HepG2 (cell line): ENCODE measurements around the gene OR52W1. TPM values are rescaled to one million over a fixed set of nuclear protein-coding genes. Genes with fewer than 3 reads are reported as not detected.

Source experiments
- ATAC-seq: fragments of 200-7000 bp; cut with Tn5 transposase; 3 replicates; pipeline ENCODE4 v1.9.1; 2020; ENCODE audit warnings: mild to moderate bottlenecking, moderate library complexity
- BruUV-seq: library from RNA; stranded (reverse); fragments of 400-500 nt; replicated peaks from 2 replicates; lab custom pipeline; 2021; lab: Mats Ljungman, UMichigan
- CTCF ChIA-PET: fragments of 300-600 bp; formaldehyde crosslinking; extraction: SDS; loops from one replicate; lab custom pipeline; 2021; ENCODE audit warnings: low total read pairs, inconsistent platforms, low intra/inter-chr PET ratio; lab: Yijun Ruan, JAX
- POLR2A ChIA-PET: fragments of 350-600 bp; sonication (Branson Sonifier 250); formaldehyde crosslinking; loops from one replicate; lab custom pipeline; 2020; ENCODE audit warnings: antibody characterized with exemption, inconsistent platforms; lab: Yijun Ruan, JAX
- DNase-seq: peaks from one replicate; pipeline ENCODE4 v3.0.0-alpha.2; 2015; ENCODE audit warnings: low spot score
- FAIRE-seq: peaks from 3 replicates; lab custom pipeline; 2011; peaks lifted over from hg19 to GRCh38; lab: Jason Lieb, UNC
- H2AFZ ChIP-seq: one replicate; pipeline ENCODE4 v1.6.1; 2011; ENCODE audit warnings: low read length, inconsistent platforms
- H3K27ac ChIP-seq: fragments of 300-600 bp; 3 replicates; pipeline ENCODE4 v1.8.0; 2011; ENCODE audit warnings: mixed run types, mild to moderate bottlenecking, mixed read lengths, low read length, inconsistent platforms; ENCODE audit not compliant: insufficient read depth; ENCODE audit errors: extremely low read length
- H3K27me3 ChIP-seq, 2 experiments: fragments of 200-600 bp in 1 of 2; 2 replicates in 1 of 2; 3 replicates in 1 of 2; pipeline versions ENCODE4 v1.6.0 to v1.8.0; 2011; ENCODE audit warnings: low read length in 2 of 2, mild to moderate bottlenecking in 2 of 2, moderate library complexity in 2 of 2, inconsistent platforms in 1 of 2; ENCODE audit not compliant: insufficient read depth in 2 of 2, control insufficient read depth in 1 of 2
- H3K36me3 ChIP-seq, 2 experiments: fragments of 200-600 bp in 1 of 2; replicated peaks in 1 of 2; 2 replicates in 1 of 2; 3 replicates in 1 of 2; pipeline versions ENCODE4 v1.5.1 to v1.8.0; 2011; ENCODE audit warnings: low read length in 2 of 2, inconsistent platforms in 1 of 2; ENCODE audit not compliant: insufficient read depth in 2 of 2, control insufficient read depth in 1 of 2
- H3K4me1 ChIP-seq: 2 replicates; pipeline ENCODE4 v1.5.1; 2012; ENCODE audit warnings: low read length, inconsistent platforms; ENCODE audit not compliant: insufficient read depth
- H3K4me2 ChIP-seq: 2 replicates; pipeline ENCODE4 v1.6.0; 2011; ENCODE audit warnings: low read depth, low read length, inconsistent platforms
- H3K4me3 ChIP-seq, 3 experiments: fragments of 200-600 bp in 1 of 3; sonication (generic), shearing (Covaris generic) in 1 of 3; replicated peaks in 1 of 3; 2 replicates each; pipeline ENCODE4 v1.5.1; 2011 to 2016; ENCODE audit warnings: low read length in 3 of 3, inconsistent platforms in 2 of 3, low read depth in 2 of 3, mild to moderate bottlenecking in 2 of 3, control low read depth in 1 of 3, mixed read lengths in 1 of 3; ENCODE audit not compliant: insufficient read depth in 1 of 3
- H3K79me2 ChIP-seq: one replicate; pipeline ENCODE4 v1.6.1; 2011; ENCODE audit warnings: low read length, inconsistent platforms; ENCODE audit not compliant: insufficient read depth
- H3K9ac ChIP-seq: 2 replicates; pipeline ENCODE4 v1.6.0; 2011; ENCODE audit warnings: mild to moderate bottlenecking, low read depth, low read length, inconsistent platforms; ENCODE audit not compliant: insufficient read depth
- H3K9me3 ChIP-seq: 2 replicates; pipeline ENCODE4 v1.5.1; 2012; ENCODE audit warnings: mild to moderate bottlenecking, low read length
- H4K20me1 ChIP-seq: 2 replicates; pipeline ENCODE4 v1.6.0; 2011; ENCODE audit warnings: inconsistent platforms, mild to moderate bottlenecking, low read length, moderate library complexity; ENCODE audit not compliant: insufficient read depth
- AKNA ChIP-seq: sonication (generic); formaldehyde crosslinking; IDR thresholded peaks from 2 replicates; pipeline ENCODE4 v1.4.0; 2020; ENCODE audit warnings: missing genetic modification reagents, borderline replicate concordance
- ATF7 ChIP-seq, 2 experiments: fragments of 450-650 bp in 1 of 2; sonication (generic) in 1 of 2; formaldehyde crosslinking in 1 of 2; IDR thresholded peaks; 2 replicates each; pipeline versions ENCODE4 v1.4.0 to v1.6.1; 2016 to 2020; ENCODE audit warnings: antibody characterized with exemption in 1 of 2, mild to moderate bottlenecking in 1 of 2, missing genetic modification reagents in 1 of 2
- HOXA9 ChIP-seq: sonication (generic); formaldehyde crosslinking; IDR thresholded peaks from 2 replicates; pipeline ENCODE4 v1.8.1; 2022; ENCODE audit warnings: missing genetic modification reagents, mild to moderate bottlenecking, moderate library complexity, borderline replicate concordance
- JDP2 ChIP-seq: sonication (generic); formaldehyde crosslinking; IDR thresholded peaks from 2 replicates; pipeline ENCODE4 v1.8.1; 2022; ENCODE audit warnings: missing genetic modification reagents, borderline replicate concordance
- NR0B2 ChIP-seq: sonication (generic); formaldehyde crosslinking; IDR thresholded peaks from 2 replicates; pipeline ENCODE4 v1.4.0; 2020; ENCODE audit warnings: mild to moderate bottlenecking, missing genetic modification reagents
- WGBS: methylation state at CpG from one replicate; pipeline ENCODE4 v1.1.6; 2017; ENCODE audit warnings: low lambda C conversion rate; 5-methylcytosine and 5-hydroxymethylcytosine counted together
- in situ Hi-C: cut with HindIII; loops from 2 replicates; pipeline ENCODE4 v1.10.0; 2017; ENCODE audit warnings: low pct_unique_long_range_greater_than_20kb; ENCODE audit not compliant: extremely low pct_ligation_motif_present
- intact Hi-C: fragments of 100-400 bp; cut with micrococcal nuclease; formaldehyde crosslinking; loops from one replicate; pipeline ENCODE4 v1.10.0; 2022; ENCODE audit not compliant: unreplicated experiment
- polyA plus RNA-seq, 8 experiments: library from polyadenylated mRNA; depleted of rRNA in 3 of 8; stranded (reverse) in 7 of 8; unstranded in 1 of 8; fragments of >200 nt; fragmentation: Illumina TruSeq in 4 of 8; extraction: Trizol in 4 of 8; gene quantifications; 2 replicates each; pipeline versions ENCODE4 v1.2.1 to v1.2.3, GENCODE V29; 2011 to 2016; ENCODE audit warnings: low read depth in 4 of 8, missing spikeins in 1 of 8, mixed read lengths in 1 of 8; ENCODE audit not compliant: insufficient read depth in 1 of 8
- total RNA-seq, 5 experiments: library from RNA; depleted of rRNA; stranded (reverse); fragments of >200 nt; fragmentation: Illumina TruSeq; extraction: Trizol; gene quantifications; 2 replicates each; pipeline ENCODE4 v1.2.3, GENCODE V29; 2016; ENCODE audit warnings: low read depth in 1 of 5

OR52W1 gene
- total and polyA plus RNA-seq, 2 of the 13 experiments (the other 11 are each of a cell fraction or from before 2014, with no cell fraction given), result not detected

- no peak for TF ChIP-seq NR0B2
These were observed 39.9 kb downstream of the OR52W1 start, which contains the start of gene CNGA4 (continued) for GRCh38 chr11:6238902-6239301.

- no peak overlapping the region for H3K4me2 ChIP-seq
- no peaks in the 10 kb centered on the region for H3K9me3 ChIP-seq
- no peak overlapping the region for H3K9ac ChIP-seq
- no peaks in the 10 kb centered on the region for H3K4me1 ChIP-seq
- in situ Hi-C loops, result no loop called here
- ATAC-seq (no peak), FAIRE-seq (no peak), DNase-seq (no peak)
- no peaks in the 10 kb centered on the region for H4K20me1 ChIP-seq
- intact Hi-C loops, result no loop called here
- no TSS peak for BruUV-seq
- POLR2A ChIA-PET, result no interaction called here
- CTCF ChIA-PET, result no interaction called here
- no peak overlapping the region for H3K4me3 ChIP-seq
- whole genome bisulfite sequencing, result 78% methylated on average over 28 of the region's 28 CpGs
- no peaks in the 10 kb centered on the region for H3K36me3 ChIP-seq
- no peak overlapping the region for H3K27ac ChIP-seq
- H2AFZ ChIP-seq, result no peak overlapping the region
- TF ChIP-seq AKNA (CRISPR knock-in tag) (no peak), HOXA9 (CRISPR knock-in tag) (no peak), JDP2 (CRISPR knock-in tag) (no peak), ATF7 (IDR thresholded peaks at IDR 0.05) (no peak), ATF7 (CRISPR knock-in tag; IDR thresholded peaks at IDR 0.05) (no peak)
- no peaks in the 10 kb centered on the region for H3K79me2 ChIP-seq
- H3K27me3 ChIP-seq, result peaks cover 2 to 16% of the 10 kb centered on the region in 2 experiments; a peak in 1 of 5 replicates
These were observed 41.1 kb downstream of the OR52W1 start for GRCh38 chr11:6240139-6240538.
